HepG2 (cell line): ENCODE results near the gene CREBBP. TPM values are rescaled to one million over a fixed set of nuclear protein-coding genes. Genes with fewer than 3 reads are reported as not detected.

Source experiments
- ATAC-seq: fragments of 200-7000 bp; cut with Tn5 transposase; 3 replicates; pipeline ENCODE4 v1.9.1; 2020; ENCODE audit warnings: mild to moderate bottlenecking, moderate library complexity
- BruUV-seq: library from RNA; stranded (reverse); fragments of 400-500 nt; replicated peaks from 2 replicates; lab custom pipeline; 2021; lab: Mats Ljungman, UMichigan
- CTCF ChIA-PET: fragments of 300-600 bp; formaldehyde crosslinking; extraction: SDS; loops from one replicate; lab custom pipeline; 2021; ENCODE audit warnings: low total read pairs, inconsistent platforms, low intra/inter-chr PET ratio; lab: Yijun Ruan, JAX
- POLR2A ChIA-PET: fragments of 350-600 bp; sonication (Branson Sonifier 250); formaldehyde crosslinking; loops from one replicate; lab custom pipeline; 2020; ENCODE audit warnings: antibody characterized with exemption, inconsistent platforms; lab: Yijun Ruan, JAX
- DNase-seq: peaks from one replicate; pipeline ENCODE4 v3.0.0-alpha.2; 2015; ENCODE audit warnings: low spot score
- FAIRE-seq: peaks from 3 replicates; lab custom pipeline; 2011; peaks lifted over from hg19 to GRCh38; lab: Jason Lieb, UNC
- H2AFZ ChIP-seq: one replicate; pipeline ENCODE4 v1.6.1; 2011; ENCODE audit warnings: low read length, inconsistent platforms
- H3K27ac ChIP-seq: fragments of 300-600 bp; 3 replicates; pipeline ENCODE4 v1.8.0; 2011; ENCODE audit warnings: mixed run types, mild to moderate bottlenecking, mixed read lengths, low read length, inconsistent platforms; ENCODE audit not compliant: insufficient read depth; ENCODE audit errors: extremely low read length
- H3K27me3 ChIP-seq, 2 experiments: fragments of 200-600 bp in 1 of 2; 2 replicates in 1 of 2; 3 replicates in 1 of 2; pipeline versions ENCODE4 v1.6.0 to v1.8.0; 2011; ENCODE audit warnings: low read length in 2 of 2, mild to moderate bottlenecking in 2 of 2, moderate library complexity in 2 of 2, inconsistent platforms in 1 of 2; ENCODE audit not compliant: insufficient read depth in 2 of 2, control insufficient read depth in 1 of 2
- H3K36me3 ChIP-seq, 2 experiments: fragments of 200-600 bp in 1 of 2; replicated peaks in 1 of 2; 2 replicates in 1 of 2; 3 replicates in 1 of 2; pipeline versions ENCODE4 v1.5.1 to v1.8.0; 2011; ENCODE audit warnings: low read length in 2 of 2, inconsistent platforms in 1 of 2; ENCODE audit not compliant: insufficient read depth in 2 of 2, control insufficient read depth in 1 of 2
- H3K4me1 ChIP-seq: 2 replicates; pipeline ENCODE4 v1.5.1; 2012; ENCODE audit warnings: low read length, inconsistent platforms; ENCODE audit not compliant: insufficient read depth
- H3K4me2 ChIP-seq: 2 replicates; pipeline ENCODE4 v1.6.0; 2011; ENCODE audit warnings: low read depth, low read length, inconsistent platforms
- H3K4me3 ChIP-seq, 3 experiments: fragments of 200-600 bp in 1 of 3; sonication (generic), shearing (Covaris generic) in 1 of 3; replicated peaks in 1 of 3; 2 replicates each; pipeline ENCODE4 v1.5.1; 2011 to 2016; ENCODE audit warnings: low read length in 3 of 3, inconsistent platforms in 2 of 3, low read depth in 2 of 3, mild to moderate bottlenecking in 2 of 3, control low read depth in 1 of 3, mixed read lengths in 1 of 3; ENCODE audit not compliant: insufficient read depth in 1 of 3
- H3K79me2 ChIP-seq: one replicate; pipeline ENCODE4 v1.6.1; 2011; ENCODE audit warnings: low read length, inconsistent platforms; ENCODE audit not compliant: insufficient read depth
- H3K9ac ChIP-seq: 2 replicates; pipeline ENCODE4 v1.6.0; 2011; ENCODE audit warnings: mild to moderate bottlenecking, low read depth, low read length, inconsistent platforms; ENCODE audit not compliant: insufficient read depth
- H3K9me3 ChIP-seq: 2 replicates; pipeline ENCODE4 v1.5.1; 2012; ENCODE audit warnings: mild to moderate bottlenecking, low read length
- H4K20me1 ChIP-seq: 2 replicates; pipeline ENCODE4 v1.6.0; 2011; ENCODE audit warnings: inconsistent platforms, mild to moderate bottlenecking, low read length, moderate library complexity; ENCODE audit not compliant: insufficient read depth
- ELF4 ChIP-seq: sonication (generic); formaldehyde crosslinking; IDR thresholded peaks from 2 replicates; pipeline ENCODE4 v1.5.0; 2020; ENCODE audit warnings: missing genetic modification reagents, mild to moderate bottlenecking, moderate library complexity, borderline replicate concordance
- JUN ChIP-seq: sonication (generic); formaldehyde crosslinking; IDR thresholded peaks from 2 replicates; pipeline ENCODE4 v1.4.0; 2020; ENCODE audit warnings: mild to moderate bottlenecking, missing genetic modification reagents
- KLF13 ChIP-seq: sonication (generic); formaldehyde crosslinking; IDR thresholded peaks from 2 replicates; pipeline ENCODE4 v1.4.0; 2020; ENCODE audit warnings: mild to moderate bottlenecking, missing genetic modification reagents
- KLF9 ChIP-seq: IDR thresholded peaks from 2 replicates; pipeline ENCODE4 v1.6.1; 2016; ENCODE audit warnings: low read depth
- NRL ChIP-seq: sonication (generic); formaldehyde crosslinking; IDR thresholded peaks from 2 replicates; pipeline ENCODE4 v1.5.0; 2020; ENCODE audit warnings: missing genetic modification reagents, mild to moderate bottlenecking, moderate library complexity, borderline replicate concordance
- PTBP1 ChIP-seq: fragments of 200-400 bp; formaldehyde crosslinking; IDR thresholded peaks from 2 replicates; pipeline ENCODE4 v1.6.1; 2018; ENCODE audit warnings: low read length, low read depth; ENCODE audit not compliant: poor library complexity, severe bottlenecking
- SMAD9 ChIP-seq: sonication (generic); formaldehyde crosslinking; IDR thresholded peaks from 2 replicates; pipeline ENCODE4 v1.5.1; 2020; ENCODE audit warnings: mild to moderate bottlenecking, missing genetic modification reagents
- TEAD2 ChIP-seq: sonication (generic); formaldehyde crosslinking; IDR thresholded peaks from 2 replicates; pipeline ENCODE4 v1.9.0; 2021; ENCODE audit warnings: missing genetic modification reagents
- ZNF121 ChIP-seq: sonication (generic); formaldehyde crosslinking; IDR thresholded peaks from 2 replicates; pipeline ENCODE4 v1.5.0; 2020; ENCODE audit warnings: mild to moderate bottlenecking, missing genetic modification reagents
- ZNF460 ChIP-seq: sonication (generic); formaldehyde crosslinking; IDR thresholded peaks from 2 replicates; pipeline ENCODE4 v1.5.1; 2020; ENCODE audit warnings: missing genetic modification reagents, mild to moderate bottlenecking, borderline replicate concordance
- ZNF75D ChIP-seq: sonication (generic); formaldehyde crosslinking; IDR thresholded peaks from 2 replicates; pipeline ENCODE4 v1.8.1; 2023; ENCODE audit warnings: missing genetic modification reagents, mild to moderate bottlenecking, borderline replicate concordance
- WGBS: methylation state at CpG from one replicate; pipeline ENCODE4 v1.1.6; 2017; ENCODE audit warnings: low lambda C conversion rate; 5-methylcytosine and 5-hydroxymethylcytosine counted together
- in situ Hi-C: cut with HindIII; loops from 2 replicates; pipeline ENCODE4 v1.10.0; 2017; ENCODE audit warnings: low pct_unique_long_range_greater_than_20kb; ENCODE audit not compliant: extremely low pct_ligation_motif_present
- intact Hi-C: fragments of 100-400 bp; cut with micrococcal nuclease; formaldehyde crosslinking; loops from one replicate; pipeline ENCODE4 v1.10.0; 2022; ENCODE audit not compliant: unreplicated experiment
- polyA plus RNA-seq, 8 experiments: library from polyadenylated mRNA; depleted of rRNA in 3 of 8; stranded (reverse) in 7 of 8; unstranded in 1 of 8; fragments of >200 nt; fragmentation: Illumina TruSeq in 4 of 8; extraction: Trizol in 4 of 8; gene quantifications; 2 replicates each; pipeline versions ENCODE4 v1.2.1 to v1.2.3, GENCODE V29; 2011 to 2016; ENCODE audit warnings: low read depth in 4 of 8, missing spikeins in 1 of 8, mixed read lengths in 1 of 8; ENCODE audit not compliant: insufficient read depth in 1 of 8
- total RNA-seq, 5 experiments: library from RNA; depleted of rRNA; stranded (reverse); fragments of >200 nt; fragmentation: Illumina TruSeq; extraction: Trizol; gene quantifications; 2 replicates each; pipeline ENCODE4 v1.2.3, GENCODE V29; 2016; ENCODE audit warnings: low read depth in 1 of 5
- TF ChIP-seq, protein P1 (sequence below): sonication (generic); formaldehyde crosslinking; IDR thresholded peaks from 2 replicates; pipeline ENCODE4 v1.4.0; 2020; ENCODE audit warnings: mild to moderate bottlenecking, missing genetic modification reagents
- TF ChIP-seq, protein P2 (sequence below): sonication (generic); formaldehyde crosslinking; IDR thresholded peaks from 2 replicates; pipeline ENCODE4 v1.4.0; 2020; ENCODE audit warnings: missing genetic modification reagents, mild to moderate bottlenecking, borderline replicate concordance
- TF ChIP-seq, protein P3 (sequence below): sonication (generic); formaldehyde crosslinking; IDR thresholded peaks from 2 replicates; pipeline ENCODE4 v1.5.0; 2020; ENCODE audit warnings: mild to moderate bottlenecking, missing genetic modification reagents
- TF ChIP-seq, protein P4 (sequence below): sonication (generic); formaldehyde crosslinking; IDR thresholded peaks from 2 replicates; pipeline ENCODE4 v1.5.0; 2020; ENCODE audit warnings: missing genetic modification reagents, mild to moderate bottlenecking, borderline replicate concordance

CREBBP gene
- total and polyA plus RNA-seq, 2 of the 13 experiments (the other 11 are each of a cell fraction or from before 2014, with no cell fraction given): 5.3 to 10.4 TPM

DNA sequence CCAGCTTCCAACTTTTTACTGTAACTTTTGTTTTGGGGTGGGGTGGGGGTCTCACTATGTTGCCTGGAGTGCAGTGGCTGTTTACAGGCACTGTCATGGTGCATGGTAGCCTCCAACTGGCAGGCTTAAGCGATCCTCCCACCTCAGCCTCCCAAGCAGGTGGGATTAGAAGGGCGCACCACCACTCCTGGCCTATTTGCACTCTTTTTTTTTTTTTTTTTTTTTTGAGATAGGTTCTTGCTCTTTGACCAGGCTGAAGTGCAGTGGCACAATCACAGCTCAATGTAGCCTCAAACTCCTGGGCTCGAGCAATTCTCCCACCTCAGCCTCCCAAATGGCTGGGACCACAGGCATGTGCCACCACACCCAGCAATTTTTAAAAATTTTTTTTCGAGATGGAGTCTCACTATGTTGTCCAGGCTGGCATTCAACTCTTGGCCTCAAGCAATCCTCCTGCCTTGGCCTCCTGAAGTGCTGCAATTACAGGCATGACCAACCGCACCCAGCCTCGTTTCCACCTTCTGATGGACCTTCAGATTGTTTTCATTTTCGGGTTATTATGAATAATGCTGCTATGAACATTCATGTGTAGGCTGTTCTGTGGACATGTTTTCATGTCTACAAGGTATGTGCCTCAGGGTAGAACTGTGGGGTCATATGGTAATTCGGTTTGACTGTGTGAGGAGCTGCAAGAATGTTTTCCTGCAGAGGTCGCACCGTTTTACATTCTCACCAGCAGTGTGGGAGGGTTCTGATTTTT lies 174.1 kb downstream of the CREBBP start:
- no peak for ATAC-seq
- intact Hi-C loops (no loop called here), in situ Hi-C loops (no loop called here)
- H3K27me3 ChIP-seq: no peaks in the 10 kb centered on the region
- no peak overlapping the region for H3K4me3 ChIP-seq
- no peaks in the 10 kb centered on the region for H3K9me3 ChIP-seq
- no peak overlapping the region for H3K9ac ChIP-seq
- peaks cover 4 to 23% of the 10 kb centered on the region in 2 experiments for H3K36me3 ChIP-seq
- H3K27ac ChIP-seq: no peak overlapping the region
- TF ChIP-seq KLF13 (CRISPR knock-in tag) (no peak), KLF9 (no peak), JUN (CRISPR knock-in tag) (no peak), NRL (no peak), ELF4 (CRISPR knock-in tag) (no peak), TEAD2 (CRISPR knock-in tag) (no peak), ZNF121 (CRISPR knock-in tag) (peak; percentile 61), ZNF460 (peak; percentile 74; the same call in 1 of the 2 replicates), SMAD9 (CRISPR knock-in tag) (no peak), ZNF75D (no peak), PTBP1 (no peak)
- TF ChIP-seq, protein P1, sequence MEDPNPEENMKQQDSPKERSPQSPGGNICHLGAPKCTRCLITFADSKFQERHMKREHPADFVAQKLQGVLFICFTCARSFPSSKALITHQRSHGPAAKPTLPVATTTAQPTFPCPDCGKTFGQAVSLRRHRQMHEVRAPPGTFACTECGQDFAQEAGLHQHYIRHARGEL: no peak
- TF ChIP-seq, protein P2, sequence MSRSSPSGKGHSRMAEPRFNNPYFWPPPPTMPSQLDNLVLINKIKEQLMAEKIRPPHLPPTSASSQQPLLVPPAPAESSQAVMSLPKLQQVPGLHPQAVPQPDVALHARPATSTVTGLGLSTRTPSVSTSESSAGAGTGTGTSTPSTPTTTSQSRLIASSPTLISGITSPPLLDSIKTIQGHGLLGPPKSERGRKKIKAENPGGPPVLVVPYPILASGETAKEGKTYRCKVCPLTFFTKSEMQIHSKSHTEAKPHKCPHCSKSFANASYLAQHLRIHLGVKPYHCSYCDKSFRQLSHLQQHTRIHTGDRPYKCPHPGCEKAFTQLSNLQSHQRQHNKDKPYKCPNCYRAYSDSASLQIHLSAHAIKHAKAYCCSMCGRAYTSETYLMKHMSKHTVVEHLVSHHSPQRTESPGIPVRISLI: peak; percentile 66; the same call in 1 of the 2 replicates
- TF ChIP-seq, protein P3, sequence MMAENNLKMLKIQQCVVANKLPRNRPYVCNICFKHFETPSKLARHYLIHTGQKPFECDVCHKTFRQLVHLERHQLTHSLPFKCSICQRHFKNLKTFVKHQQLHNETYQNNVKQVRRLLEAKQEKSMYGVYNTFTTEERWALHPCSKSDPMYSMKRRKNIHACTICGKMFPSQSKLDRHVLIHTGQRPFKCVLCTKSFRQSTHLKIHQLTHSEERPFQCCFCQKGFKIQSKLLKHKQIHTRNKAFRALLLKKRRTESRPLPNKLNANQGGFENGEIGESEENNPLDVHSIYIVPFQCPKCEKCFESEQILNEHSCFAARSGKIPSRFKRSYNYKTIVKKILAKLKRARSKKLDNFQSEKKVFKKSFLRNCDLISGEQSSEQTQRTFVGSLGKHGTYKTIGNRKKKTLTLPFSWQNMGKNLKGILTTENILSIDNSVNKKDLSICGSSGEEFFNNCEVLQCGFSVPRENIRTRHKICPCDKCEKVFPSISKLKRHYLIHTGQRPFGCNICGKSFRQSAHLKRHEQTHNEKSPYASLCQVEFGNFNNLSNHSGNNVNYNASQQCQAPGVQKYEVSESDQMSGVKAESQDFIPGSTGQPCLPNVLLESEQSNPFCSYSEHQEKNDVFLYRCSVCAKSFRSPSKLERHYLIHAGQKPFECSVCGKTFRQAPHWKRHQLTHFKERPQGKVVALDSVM (CRISPR knock-in tag): peak; percentile 80
- TF ChIP-seq, protein P4, sequence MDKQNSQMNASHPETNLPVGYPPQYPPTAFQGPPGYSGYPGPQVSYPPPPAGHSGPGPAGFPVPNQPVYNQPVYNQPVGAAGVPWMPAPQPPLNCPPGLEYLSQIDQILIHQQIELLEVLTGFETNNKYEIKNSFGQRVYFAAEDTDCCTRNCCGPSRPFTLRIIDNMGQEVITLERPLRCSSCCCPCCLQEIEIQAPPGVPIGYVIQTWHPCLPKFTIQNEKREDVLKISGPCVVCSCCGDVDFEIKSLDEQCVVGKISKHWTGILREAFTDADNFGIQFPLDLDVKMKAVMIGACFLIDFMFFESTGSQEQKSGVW: no peak
- H3K4me1 ChIP-seq: peaks cover 31% of the 10 kb centered on the region
- BruUV-seq: TSS peak; percentile 4
- no peaks in the 10 kb centered on the region; the same call in 1 of the 2 replicates for H4K20me1 ChIP-seq
- no peak overlapping the region for H2AFZ ChIP-seq
- DNase-seq: no peak
- H3K4me2 ChIP-seq: no peak overlapping the region
- CTCF ChIA-PET: no interaction called here
- no peak for FAIRE-seq
- POLR2A ChIA-PET: interaction anchor here (1.7 kb wide), 1 partner anchor 11 kb away, joined by 4 read pairs; the partner anchor contains the start of gene TRAP1
- WGBS: 91% methylated on average over 10 of the region's 10 CpGs
- peaks cover 60% of the 10 kb centered on the region for H3K79me2 ChIP-seq
